CD4-positive, alpha-beta T cell treated with Interleukin-15 for 1 hour (primary cell): ENCODE data around the gene TMEM88.

ENCODE experiments used
- DNase-seq: peaks from one replicate; pipeline ENCODE4 v3.0.0-alpha.2; 2020

TMEM88 gene

DNA sequence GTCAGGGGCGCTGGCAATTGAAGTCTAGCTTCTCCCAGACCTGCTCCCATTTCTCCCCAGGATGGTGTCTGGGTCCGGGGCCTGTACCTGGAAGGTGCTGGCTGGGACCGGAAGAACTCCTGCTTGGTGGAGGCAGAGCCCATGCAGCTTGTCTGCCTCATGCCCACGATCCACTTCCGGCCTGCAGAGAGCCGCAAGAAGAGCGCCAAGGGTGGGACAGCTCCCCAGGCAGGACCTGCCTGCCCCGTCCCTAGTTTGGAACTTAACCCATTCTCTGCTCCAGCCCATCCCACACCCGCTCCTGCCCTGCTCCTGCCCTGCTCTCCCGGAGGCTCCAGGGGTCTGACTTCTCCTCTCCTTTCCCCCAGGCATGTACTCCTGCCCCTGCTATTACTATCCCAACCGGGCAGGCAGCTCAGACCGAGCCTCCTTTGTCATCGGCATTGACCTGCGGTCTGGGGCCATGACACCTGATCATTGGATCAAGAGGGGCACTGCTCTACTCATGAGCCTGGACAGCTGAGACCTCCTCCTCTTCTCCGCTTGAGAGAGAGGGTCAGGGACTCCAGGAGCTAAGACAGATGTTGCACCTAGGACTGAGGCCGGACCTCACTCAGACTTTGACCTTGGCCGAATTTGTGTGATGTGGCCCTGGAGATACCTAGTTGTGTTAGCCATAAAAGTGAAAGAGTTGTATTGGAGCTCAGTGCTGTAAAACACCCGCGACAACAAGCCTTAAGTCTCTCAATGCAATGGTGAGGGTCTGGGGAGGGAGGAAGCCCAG is 21.7 kb upstream of the TMEM88 start:
- DNase-seq: no peak

DNA sequence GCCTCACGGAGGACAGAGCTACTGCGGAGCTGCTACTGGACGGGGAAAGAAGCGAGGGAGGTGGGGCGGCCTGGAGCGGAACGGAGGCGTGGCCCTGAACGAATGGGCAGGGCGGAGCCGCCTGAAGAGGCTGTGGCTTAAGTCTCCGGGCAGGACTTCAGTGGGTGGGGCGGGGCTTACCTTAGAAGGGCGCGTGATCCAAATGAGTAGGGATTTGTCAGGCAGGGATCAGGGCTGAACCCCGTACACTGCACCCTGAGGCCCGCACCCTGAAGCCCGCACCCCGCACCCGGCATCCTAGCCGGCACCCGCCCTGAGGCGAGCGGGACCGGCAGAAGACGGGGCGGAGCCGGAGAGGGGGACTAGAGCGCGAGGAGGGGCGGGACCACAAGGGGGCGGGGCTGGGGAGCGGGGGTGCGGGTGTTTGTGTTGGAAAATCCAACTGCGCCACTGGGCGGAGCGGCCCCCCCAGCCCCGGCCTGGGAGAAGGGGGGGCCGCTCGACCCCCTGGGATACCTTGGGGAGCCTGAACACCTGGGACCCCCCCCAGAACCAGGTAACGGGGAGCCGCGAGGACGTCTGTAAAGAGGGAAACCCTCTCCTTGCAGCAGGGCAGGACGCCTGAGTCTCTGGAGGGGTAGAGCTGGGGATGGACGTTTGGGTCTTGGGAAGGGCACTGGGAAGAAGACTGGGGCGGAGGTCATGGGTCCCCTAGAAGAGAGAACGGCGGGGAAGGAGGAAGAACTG is 20.9 kb upstream of the TMEM88 start, which contains the start of gene KDM6B:
Gene KDM6B, plus strand, starts transcription at position 423 of the 747 bp plus-strand sequence. CDS start 11,338 bp downstream, outside the sequence.
- DNase-seq: peak; percentile 92

DNA sequence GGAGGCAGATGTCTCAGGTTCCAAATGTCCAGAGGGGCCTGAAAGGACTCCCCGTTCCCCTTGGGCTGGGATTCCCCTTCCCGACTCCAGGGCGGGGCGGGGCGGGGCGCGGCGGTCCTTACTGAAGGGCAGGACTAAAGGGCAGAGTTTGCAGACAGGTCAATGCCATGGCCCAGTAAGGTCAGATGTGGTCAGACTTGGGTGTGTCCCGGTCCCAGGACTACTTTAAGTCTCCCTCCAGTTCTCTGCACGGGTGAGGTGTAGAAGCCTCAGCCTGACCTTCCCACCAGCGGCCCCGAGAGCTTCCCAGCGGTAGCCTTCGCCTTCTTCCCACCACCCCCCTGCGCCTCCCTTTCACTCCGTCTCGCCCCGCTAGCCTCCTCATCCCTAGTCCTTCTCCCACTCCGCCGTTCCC is 20.3 kb upstream of the TMEM88 start:
- peak; percentile 85 for DNase-seq

DNA sequence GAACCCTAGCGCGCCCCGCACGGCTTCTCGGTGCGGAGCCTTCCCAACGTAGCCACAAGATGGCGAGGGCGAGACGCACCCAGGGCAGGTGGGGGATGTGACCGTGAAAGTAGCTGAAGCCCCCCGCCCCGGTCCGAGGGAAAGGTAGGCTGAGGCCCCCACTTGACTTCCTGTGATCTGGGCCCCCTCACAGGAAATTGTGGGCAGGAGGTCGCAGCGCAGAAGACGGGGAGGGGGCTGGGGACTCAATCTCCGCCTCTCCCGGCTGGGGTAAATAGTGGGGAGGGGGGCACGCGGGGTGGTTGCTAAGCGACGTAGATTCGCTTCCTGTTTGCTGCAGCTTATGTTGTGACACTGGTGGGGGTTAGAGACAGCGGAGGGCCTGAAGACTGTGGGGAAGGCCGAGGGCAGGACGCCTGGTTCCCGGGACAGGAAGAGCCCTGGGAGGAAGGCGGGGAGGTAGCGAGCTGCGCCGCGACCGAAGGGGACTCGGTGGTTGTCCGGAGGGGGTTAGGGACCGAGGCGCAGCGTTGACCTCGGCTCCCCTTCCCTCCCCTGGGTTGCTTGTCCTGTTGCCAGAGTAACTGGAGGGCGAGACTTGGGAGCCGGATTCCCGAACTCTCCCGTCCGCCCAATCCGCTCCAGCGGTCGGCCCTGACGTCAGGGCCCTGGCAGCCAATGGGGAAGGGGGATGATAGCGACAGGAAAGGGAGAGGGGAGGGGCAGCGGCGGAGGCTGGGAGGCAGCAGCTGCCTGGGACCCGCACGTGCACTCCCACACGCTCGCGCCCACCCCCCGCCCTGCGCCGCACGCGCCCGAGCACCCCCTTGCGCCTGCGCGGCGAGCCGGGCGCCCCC is 19.7 kb upstream of the TMEM88 start:
- peak; percentile 97 for DNase-seq

DNA sequence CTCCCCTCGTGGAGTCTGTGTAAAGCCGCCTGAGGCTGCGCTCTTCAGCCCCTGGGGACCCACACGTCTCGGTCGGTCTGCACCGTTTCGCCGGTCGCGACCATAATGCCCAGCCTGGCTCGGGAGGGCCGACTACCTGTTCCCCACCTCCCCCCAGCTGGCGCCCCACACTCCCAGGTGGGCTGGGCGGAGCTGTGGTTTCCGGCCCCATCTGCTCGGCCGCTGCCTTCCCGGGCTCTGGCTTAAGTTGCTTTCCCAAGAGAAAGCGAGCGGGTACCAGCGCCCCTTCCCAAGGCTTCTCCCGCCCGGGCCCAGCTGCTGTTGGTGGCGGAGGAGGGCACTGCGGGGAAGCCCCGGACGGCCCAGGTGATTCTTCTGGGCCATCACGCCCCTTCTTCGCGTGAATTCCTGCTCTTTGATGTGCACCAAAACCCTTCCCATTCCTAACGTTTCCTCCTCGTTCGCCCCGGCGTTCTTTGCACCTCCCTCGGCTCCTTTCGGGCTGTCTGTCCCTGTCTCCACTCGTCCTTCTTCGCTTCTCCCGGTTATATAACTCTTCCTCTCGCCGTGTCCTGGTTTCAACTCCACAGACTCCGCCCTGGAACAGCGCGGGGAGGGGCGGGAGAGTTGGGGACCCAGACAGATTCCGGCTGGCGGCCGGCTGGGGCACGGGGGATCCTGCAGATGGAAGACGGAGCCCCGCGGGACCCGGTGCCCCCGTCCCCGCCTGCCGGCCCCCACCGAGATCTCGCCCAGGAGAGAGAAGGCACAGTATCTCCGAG is 18.9 kb upstream of the TMEM88 start:
- no peak for DNase-seq

DNA sequence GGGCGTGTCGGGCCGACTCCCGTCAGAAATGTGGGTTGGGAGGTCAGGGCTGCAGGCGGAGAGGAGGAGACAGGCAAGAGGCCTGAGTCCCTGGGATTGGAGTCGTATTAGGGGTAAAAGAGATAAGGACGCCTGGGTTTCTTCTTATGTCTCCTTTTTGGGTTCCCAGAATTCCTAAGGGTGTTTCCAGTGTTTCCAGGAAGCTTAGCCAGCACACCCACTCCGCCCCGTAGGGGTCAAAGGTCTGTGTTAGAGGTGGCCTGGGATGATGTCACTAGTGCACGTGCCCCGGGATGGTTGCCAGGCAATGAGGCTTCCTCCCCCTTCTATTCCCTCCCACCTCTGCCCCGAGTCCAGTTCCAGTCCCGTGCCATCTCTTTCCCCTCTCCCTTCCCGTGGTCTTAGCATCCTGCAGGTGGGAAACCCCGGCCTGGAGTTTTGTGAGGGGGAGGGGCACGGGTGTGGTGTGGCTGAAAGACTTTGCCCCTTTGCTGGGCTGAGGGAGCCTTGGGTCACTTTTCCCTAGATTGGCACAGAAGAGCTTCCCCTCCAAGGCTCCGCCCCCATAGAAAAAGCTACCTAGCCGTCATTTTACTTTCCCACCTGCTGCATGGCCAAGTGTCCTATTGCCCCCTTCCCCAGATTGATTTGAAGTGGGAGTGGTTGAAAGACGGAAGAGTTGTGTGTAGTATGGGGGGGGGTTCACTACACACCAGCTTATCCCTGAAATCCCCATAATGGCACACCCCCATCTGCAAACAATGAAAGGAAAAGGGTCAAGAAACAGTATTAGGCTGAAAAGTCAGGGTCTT is 18.1 kb upstream of the TMEM88 start:
- DNase-seq: peak; percentile 89

DNA sequence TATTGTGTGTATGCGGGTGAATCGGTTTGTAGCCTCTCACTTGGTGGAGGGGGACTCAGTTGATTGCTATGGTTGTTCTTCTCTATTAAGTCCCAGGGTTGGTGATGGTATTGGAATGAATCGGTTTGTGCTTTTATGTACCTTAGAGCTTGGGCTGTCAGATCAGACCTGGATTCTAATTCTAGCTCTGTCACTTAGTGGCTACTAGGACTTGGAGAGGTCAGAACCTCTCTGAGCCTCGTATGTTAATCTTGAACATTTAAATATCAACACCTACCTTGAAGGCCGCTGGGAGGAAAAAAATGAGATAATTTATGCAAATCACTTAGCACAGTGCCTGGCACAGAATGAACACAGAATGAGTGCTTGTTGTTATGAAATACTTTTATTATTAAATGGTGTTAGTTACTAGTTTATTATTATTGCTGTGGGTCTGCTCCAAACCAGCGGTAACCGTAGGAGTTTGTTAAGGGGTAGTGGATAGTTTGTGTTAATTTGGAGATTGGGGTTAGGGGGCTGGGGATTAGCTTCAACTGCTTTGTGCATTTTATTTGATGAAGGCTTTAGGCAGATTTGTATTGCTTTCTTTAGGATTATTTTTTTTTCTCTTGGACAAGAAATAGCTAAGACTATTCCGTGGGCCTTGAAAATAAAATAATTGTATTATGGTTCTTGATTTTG is 17.3 kb upstream of the TMEM88 start:
- no peak for DNase-seq

DNA sequence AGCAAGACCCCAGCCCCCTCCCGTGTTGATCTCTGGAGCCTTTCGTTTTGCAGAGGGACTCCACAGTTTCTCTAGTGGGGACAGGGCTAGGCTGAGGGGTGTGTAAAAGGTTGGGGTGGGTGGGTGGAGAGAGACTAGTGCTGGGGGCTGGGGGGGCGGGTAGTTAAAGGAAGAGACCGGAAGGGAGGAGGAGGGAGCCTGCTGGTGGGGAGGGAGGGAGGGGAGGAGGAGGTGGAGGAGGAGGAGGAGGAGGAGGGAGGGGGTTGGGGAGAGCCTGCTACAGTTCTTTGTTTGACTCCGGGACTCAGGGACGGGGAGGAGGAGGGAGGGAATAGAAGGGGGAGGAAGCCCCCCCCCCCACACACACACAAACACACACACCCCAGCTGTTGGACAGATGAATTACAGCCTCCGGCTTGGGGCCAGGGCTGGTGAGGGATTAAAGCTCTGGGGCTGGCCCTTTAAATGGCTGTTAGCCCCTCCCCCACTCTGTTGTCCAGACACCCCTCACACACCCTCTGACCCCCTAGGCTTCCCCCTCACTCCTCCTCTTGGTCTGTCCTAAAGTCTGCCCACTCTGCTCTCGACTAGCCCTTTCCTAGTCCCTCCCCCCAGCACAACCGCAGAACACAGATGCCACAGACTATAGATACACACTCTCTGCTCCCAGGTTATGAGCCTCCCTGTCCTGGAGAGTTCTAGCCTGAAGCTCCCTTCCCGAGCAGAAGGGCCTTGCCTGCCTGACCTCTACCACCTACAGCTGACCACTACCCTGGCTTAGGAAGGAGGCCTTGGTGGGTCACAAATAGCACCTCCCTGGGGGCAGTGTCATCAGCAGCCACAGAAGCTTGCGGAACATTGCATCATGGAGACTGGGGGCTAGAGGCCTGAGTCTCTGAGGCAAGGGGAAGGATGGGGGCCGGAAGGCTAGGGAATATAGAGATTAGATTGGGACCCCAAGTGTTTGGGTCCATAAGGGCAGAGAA is 16.5 kb upstream of the TMEM88 start:
- DNase-seq: peak; percentile 61

DNA sequence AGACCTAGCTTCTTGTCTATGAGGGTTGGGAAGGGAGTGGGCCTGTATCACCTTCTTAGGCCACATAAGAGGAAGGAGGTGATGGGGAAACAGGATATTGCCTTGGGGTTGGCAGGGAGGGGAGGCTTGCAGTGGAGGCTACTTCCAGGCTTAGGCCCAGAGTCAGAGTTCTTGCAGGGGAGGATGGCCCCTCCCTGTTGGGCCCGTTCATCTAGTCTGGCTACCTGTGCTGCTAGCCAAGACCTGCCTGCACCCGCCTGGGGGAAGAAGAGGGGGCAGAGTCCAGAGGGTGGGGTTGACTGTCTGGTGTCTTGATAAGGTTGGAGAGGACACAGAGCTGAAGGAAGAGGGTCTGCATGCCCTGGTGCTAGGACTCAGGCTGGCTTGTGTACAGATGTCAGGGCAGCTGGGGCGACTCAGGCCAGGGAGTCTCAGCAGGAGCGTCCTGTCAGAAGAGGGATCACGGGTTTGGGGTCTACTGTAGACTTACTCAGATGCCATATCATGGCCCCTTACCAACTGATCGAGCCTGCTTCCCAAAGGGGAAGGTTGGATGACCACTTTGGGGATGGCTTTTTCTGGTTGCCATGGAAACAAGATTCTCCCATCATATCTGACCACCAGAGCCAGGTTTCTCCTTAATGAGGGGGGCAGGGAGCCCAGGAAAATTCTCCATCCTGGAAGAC is 15.5 kb upstream of the TMEM88 start:
- DNase-seq: peak; percentile 52

DNA sequence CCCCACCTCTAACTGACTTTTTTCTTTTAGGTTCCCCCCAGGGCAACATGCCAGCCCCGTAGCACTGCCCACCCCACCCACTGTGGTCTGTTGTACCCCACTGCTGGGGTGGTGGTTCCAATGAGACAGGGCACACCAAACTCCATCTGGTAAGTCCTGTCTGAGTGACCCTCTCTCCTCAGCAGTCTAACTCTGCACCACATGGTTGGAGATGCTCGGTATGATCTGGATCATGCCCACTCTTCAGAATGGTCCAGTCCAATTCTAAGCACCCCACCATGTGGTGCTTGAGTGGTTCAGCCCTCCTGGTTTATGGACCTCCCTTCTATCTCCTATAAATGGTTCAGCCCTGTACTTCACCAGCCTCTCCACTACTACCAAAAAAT is 15.0 kb upstream of the TMEM88 start:
- DNase-seq: no peak

DNA sequence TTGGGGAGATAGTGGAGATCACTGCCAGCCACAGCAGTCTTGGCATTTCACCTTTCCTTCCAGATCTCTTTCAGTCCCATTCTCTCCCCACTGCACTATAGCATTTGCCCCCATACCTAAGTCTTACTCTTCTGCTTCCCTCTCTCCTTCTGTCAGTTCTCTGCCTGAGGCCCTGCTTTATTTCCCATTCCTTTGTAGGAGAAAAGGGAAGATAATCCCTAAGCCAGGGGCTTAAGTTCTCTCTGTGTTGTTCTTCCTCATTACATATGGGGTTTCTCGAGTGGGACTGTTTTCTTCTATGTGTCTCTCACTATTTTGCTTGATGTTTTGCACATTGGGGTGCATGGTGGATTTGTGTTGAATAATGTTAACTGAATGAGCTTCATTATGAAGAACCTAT is 14.4 kb upstream of the TMEM88 start:
- no peak for DNase-seq

DNA sequence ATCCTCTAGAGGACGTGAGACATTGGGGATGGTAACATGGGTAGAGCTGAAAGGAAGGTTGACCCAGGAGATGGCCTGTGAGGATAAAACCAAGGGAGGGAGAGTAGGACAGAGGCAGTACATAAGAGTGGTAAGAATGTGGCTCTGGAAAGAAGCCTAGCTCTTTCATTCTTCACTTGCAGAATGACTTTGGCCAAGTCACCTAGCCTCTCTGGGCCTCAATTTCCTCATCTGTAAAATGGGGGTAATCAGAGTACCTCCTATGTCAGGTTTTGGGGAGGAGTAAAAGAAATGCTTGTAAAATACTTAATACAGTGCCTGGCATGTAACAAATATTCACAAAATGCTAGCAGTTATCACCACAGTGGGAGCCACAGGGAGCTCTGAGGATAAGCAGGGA is 14.0 kb upstream of the TMEM88 start:
- DNase-seq: no peak

DNA sequence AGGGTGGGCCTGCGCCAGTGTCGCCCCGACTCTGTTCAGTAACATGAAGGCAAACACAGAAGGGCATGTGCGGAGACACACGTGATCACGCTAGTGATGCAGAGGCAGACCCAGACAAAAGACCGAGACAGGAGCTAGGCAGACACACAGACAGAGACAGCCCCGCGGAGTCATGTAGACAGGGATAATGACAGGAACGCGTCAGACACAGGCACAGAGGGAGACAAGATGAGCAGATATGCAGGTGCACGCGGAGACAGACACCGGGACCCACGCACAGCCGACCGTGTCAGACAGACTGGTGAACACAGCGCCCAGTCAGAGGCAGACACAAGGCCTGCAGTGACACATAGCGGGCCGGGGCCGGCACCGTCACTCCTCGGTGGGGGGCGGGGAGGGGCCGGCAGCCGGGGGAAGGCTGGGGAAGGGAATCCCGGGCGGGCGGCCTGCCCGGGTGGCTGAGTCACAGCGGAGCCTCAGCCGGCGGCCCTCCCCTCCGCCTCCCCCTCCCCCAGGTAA is 13.4 kb upstream of the TMEM88 start:
- peak; percentile 97 for DNase-seq

DNA sequence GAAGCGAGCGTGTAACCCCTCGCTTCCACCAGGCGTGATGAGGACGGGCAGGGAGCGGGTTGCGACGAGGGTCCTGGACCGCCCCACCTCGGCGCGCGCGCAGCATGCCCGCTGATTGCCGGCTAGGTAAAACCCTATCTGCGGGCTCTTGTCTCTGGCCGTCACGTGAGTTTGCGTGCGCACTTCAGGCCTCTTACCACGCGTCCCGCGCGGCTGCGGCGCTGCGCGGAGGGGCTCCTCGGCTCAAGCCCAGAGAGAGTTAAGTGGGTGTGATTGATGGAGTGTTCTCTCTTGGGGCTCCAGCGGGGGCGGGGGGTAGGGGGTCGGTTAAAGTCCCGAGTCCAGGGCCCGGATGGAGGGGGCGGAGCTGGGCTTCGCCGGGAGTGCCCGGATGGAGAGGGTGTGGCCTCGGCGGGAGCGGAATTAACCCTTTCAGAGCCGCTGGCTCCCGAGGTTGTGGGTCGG is 12.9 kb upstream of the TMEM88 start:
- DNase-seq: peak; percentile 86

DNA sequence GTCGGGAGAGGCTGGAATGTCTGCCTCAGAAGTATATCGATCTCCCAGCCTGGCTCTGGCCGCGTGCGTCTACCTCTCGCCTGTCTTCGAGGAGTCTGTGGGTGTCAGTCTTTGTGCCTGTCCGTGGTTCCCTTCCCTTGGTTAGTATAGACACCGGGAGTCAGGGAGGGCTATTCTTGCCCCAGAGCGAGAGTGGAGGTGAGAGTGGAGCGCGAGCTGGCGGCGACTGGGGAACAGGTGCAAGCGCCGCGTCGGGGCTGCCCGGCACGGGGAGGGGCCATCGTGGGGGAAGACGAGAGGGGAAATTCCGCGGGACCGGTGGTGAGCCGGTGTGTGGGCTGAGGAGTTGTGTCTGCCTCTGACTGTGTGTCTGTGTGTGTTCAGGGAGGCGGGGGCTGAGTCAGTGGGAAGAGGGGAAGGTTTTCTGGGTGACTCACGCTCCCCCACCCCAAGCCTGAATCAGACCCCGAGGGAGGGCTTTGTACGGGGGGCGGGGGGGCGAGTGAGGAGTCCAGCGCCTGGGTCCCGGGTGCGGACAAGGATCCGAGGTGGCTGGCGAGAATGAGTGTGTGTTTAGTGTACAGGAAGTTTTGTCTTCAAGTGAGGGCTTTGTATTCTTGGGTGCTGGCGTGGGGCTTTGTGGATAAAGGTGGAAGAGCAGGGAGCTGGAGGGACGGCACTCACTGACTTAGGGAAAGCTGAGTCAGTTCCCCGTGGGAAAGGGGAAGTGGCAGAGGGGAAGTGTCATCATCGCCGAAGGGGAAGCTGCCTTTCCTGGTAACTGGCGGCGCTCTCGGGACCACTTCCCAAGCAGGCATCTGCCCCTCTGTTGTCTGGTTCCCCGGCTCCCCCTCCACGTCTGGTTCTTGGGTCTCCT is 12.2 kb upstream of the TMEM88 start:
- DNase-seq: peak; percentile 99

DNA sequence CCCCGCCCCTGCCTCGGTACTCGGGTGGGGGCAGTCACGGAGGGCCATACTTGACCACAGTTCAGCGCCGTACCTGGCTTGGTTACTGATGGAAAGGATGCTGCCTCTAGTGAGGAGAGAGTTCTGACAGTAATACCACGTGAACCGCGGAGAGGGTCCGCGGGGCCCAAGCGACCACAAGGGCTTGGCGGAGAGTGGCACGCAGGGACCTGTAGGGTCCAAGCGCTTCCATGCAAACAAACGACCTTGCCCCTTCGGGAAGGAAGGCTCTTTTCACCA is 11.7 kb upstream of the TMEM88 start:
- DNase-seq: no peak

DNA sequence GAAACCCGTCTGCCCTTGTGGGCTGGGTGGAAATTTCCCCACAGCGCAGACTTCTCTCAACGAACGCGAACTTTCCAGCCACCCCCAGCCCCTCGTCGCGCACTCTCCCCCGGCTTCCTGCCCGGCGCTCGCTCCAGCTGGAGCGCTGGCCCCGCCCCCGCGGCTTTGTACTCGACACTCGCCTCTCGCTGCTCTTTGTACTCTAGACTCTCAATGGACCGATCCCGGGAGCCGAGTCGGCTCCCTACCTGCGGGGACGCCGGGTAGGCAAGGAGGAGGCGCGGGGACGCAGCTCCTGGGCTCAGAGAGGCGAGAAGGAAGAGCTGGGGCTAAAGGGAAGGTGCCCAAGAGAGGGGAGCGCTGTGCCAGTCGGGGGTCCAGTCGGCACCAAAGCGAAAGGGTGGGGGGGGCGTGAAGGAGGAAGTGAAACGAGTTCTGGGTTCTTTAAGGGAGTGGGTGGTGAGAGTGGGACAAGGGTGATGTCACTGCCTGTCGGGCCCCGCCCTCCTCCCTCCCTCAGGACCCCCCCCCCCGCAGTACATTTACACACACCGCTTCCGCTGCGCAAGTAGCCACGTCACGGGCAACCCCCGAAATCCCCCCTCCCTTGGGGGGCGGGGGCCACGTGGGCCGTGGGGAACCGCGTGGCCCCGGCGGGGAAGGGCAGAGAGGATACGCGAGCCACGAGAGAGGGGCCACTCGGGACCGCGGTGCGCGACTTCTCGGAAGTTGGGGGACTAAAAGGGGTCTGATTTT is 11.2 kb upstream of the TMEM88 start:
- DNase-seq: peak; percentile 96
